HCT116 (cell line): ENCODE data around the gene CCDC116. TPM values are rescaled to one million over a fixed set of nuclear protein-coding genes. Genes with fewer than 3 reads are reported as not detected.

Experiments used
- ATAC-seq: fragments of 200-7000 bp; cut with Tn5 transposase; 2 replicates; pipeline ENCODE4 v1.9.1; 2020; ENCODE audit warnings: mild to moderate bottlenecking, moderate library complexity
- BruUV-seq: library from RNA; stranded (reverse); fragments of 400-500 nt; replicated peaks from 2 replicates; lab custom pipeline; 2021; lab: Mats Ljungman, UMichigan
- CTCF ChIA-PET: fragments of 300-600 bp; sonication (Branson Sonifier 250); formaldehyde crosslinking; loops from one replicate; lab custom pipeline; 2021; ENCODE audit warnings: antibody characterized with exemption; lab: Charles Lee
- POLR2A ChIA-PET: fragments of 300-600, 350-600 bp; sonication (Branson Sonifier 250); formaldehyde crosslinking; loops from one replicate; lab custom pipeline; 2021; ENCODE audit warnings: antibody characterized with exemption; lab: Charles Lee
- RAD21 ChIA-PET, 2 experiments: fragments of 300-600 bp; sonication (Branson Sonifier 250); formaldehyde crosslinking; loops; one replicate each; lab custom pipeline; 2023; ENCODE audit warnings: low total read pairs in 2 of 2; ENCODE audit not compliant: uncharacterized antibody in 2 of 2, unreplicated experiment in 2 of 2, low non-redundant PET in 1 of 2; lab: Charles Lee
- DNase-seq: peaks from one replicate; pipeline ENCODE4 v3.0.0-alpha.2; 2010; ENCODE audit warnings: low read depth, low spot score
- H2AFZ ChIP-seq: fragments of 200-600 bp; shearing (Covaris generic), sonication (generic); 2 replicates; pipeline ENCODE4 v1.6.1; 2017; ENCODE audit warnings: low read depth, mixed run types, mixed read lengths, antibody characterized with exemption, low read length; ENCODE audit not compliant: poor library complexity, severe bottlenecking
- H3K27ac ChIP-seq: 2 replicates; pipeline ENCODE4 v1.5.1; 2012; ENCODE audit warnings: low read depth, low read length
- H3K27me3 ChIP-seq: fragments of 200-600 bp; sonication (generic); 2 replicates; pipeline ENCODE4 v1.6.1; 2016; ENCODE audit warnings: mixed run types, low read length, mixed read lengths; ENCODE audit not compliant: insufficient read depth
- H3K36me3 ChIP-seq, 2 experiments: fragments of 200-500 bp in 1 of 2; fragments of 200-600 bp in 1 of 2; sonication (Bioruptor generic) in 1 of 2; sonication (generic) in 1 of 2; 2 replicates each; pipeline versions ENCODE4 v1.5.1 to v1.6.1; 2014 to 2016; ENCODE audit warnings: low read length in 2 of 2, inconsistent platforms in 1 of 2, mixed read lengths in 1 of 2, mixed run types in 1 of 2; ENCODE audit not compliant: insufficient read depth in 2 of 2, control insufficient read depth in 1 of 2
- H3K4me1 ChIP-seq, 2 experiments: fragments of 200-600 bp in 1 of 2; sonication (generic) in 1 of 2; 2 replicates each; pipeline versions ENCODE4 v1.5.1 to v1.6.1; 2012 to 2017; ENCODE audit warnings: low read length in 2 of 2, inconsistent platforms in 1 of 2, mild to moderate bottlenecking in 1 of 2, mixed read lengths in 1 of 2, mixed run types in 1 of 2, moderate library complexity in 1 of 2; ENCODE audit not compliant: insufficient read depth in 2 of 2, control insufficient read depth in 1 of 2
- H3K4me2 ChIP-seq: fragments of 200-600 bp; sonication (generic); 2 replicates; pipeline ENCODE4 v1.6.1; 2017; ENCODE audit warnings: mixed run types, low read length, mixed read lengths
- H3K4me3 ChIP-seq, 2 experiments: fragments of 200-600 bp in 1 of 2; sonication (generic) in 1 of 2; replicated peaks in 1 of 2; 2 replicates each; pipeline ENCODE4 v1.5.1; 2011 to 2016; ENCODE audit warnings: low read length in 2 of 2, control low read depth in 1 of 2, low read depth in 1 of 2, mild to moderate bottlenecking in 1 of 2, mixed read lengths in 1 of 2, mixed run types in 1 of 2
- H3K79me2 ChIP-seq: fragments of 200-600 bp; sonication (generic); 2 replicates; pipeline ENCODE4 v1.6.1; 2017; ENCODE audit warnings: mild to moderate bottlenecking, mixed run types, low read length, moderate library complexity, mixed read lengths; ENCODE audit not compliant: insufficient read depth
- H3K9ac ChIP-seq: fragments of 200-600 bp; sonication (generic); 2 replicates; pipeline ENCODE4 v1.6.1; 2016; ENCODE audit warnings: low read length, mixed read lengths
- H3K9me2 ChIP-seq: fragments of 200-600 bp; sonication (generic), shearing (Covaris generic); 2 replicates; pipeline ENCODE4 v1.6.1; 2017; ENCODE audit warnings: mixed run types, mild to moderate bottlenecking, moderate library complexity; ENCODE audit not compliant: insufficient read depth
- H3K9me3 ChIP-seq, 2 experiments: fragments of 200-500 bp in 1 of 2; fragments of 200-600 bp in 1 of 2; sonication (Bioruptor generic) in 1 of 2; sonication (generic) in 1 of 2; 2 replicates each; pipeline ENCODE4 v1.6.1; 2014 to 2017; ENCODE audit warnings: low read length in 2 of 2, mixed read lengths in 2 of 2, inconsistent platforms in 1 of 2, low read depth in 1 of 2, mild to moderate bottlenecking in 1 of 2, mixed run types in 1 of 2, moderate library complexity in 1 of 2; ENCODE audit not compliant: control insufficient read depth in 1 of 2, insufficient read depth in 1 of 2
- H4K20me1 ChIP-seq: fragments of 200-600 bp; sonication (generic), shearing (Covaris generic); 2 replicates; pipeline ENCODE4 v1.6.1; 2017; ENCODE audit warnings: mixed run types, mild to moderate bottlenecking, moderate library complexity; ENCODE audit not compliant: insufficient read depth
- RAD21 ChIP-seq: IDR thresholded peaks from 2 replicates; pipeline ENCODE4 v1.6.1; 2012; ENCODE audit warnings: low read depth, mild to moderate bottlenecking
- YY1 ChIP-seq: IDR thresholded peaks from 2 replicates; pipeline ENCODE4 v1.6.1; 2011; ENCODE audit warnings: low read length, low read depth, moderate library complexity, mild to moderate bottlenecking; ENCODE audit not compliant: insufficient replicate concordance; ENCODE audit errors: extremely low read depth
- ZFX ChIP-seq: fragments of 450-650 bp; IDR thresholded peaks from 2 replicates; pipeline ENCODE4 v1.6.1; 2017
- intact Hi-C: fragments of 100-400 bp; cut with micrococcal nuclease; formaldehyde crosslinking; loops from 2 replicates; pipeline ENCODE4 v1.10.0; 2022
- total RNA-seq: library from RNA; stranded (reverse); gene quantifications from one replicate; pipeline ENCODE4 v1.2.1, GENCODE V29; 2021; ENCODE audit not compliant: unreplicated experiment
- TF ChIP-seq, protein P1 (sequence below), 3 experiments: fragments of 200-600 bp in 1 of 3; sonication (generic) in 1 of 3; IDR thresholded peaks in 2 of 3; conservative IDR thresholded peaks in 1 of 3; 2 replicates each; pipeline ENCODE4 v1.5.1; 2012 to 2017; ENCODE audit warnings: low read depth in 2 of 3, low read length in 2 of 3, antibody characterized with exemption in 1 of 3, borderline replicate concordance in 1 of 3, control low read depth in 1 of 3, mild to moderate bottlenecking in 1 of 3, mixed read lengths in 1 of 3, mixed run types in 1 of 3, moderate library complexity in 1 of 3; ENCODE audit not compliant: insufficient read depth in 1 of 3

Gene CCDC116
- total RNA-seq, 1 experiment from 2014 or later = 0.66 TPM

DNA sequence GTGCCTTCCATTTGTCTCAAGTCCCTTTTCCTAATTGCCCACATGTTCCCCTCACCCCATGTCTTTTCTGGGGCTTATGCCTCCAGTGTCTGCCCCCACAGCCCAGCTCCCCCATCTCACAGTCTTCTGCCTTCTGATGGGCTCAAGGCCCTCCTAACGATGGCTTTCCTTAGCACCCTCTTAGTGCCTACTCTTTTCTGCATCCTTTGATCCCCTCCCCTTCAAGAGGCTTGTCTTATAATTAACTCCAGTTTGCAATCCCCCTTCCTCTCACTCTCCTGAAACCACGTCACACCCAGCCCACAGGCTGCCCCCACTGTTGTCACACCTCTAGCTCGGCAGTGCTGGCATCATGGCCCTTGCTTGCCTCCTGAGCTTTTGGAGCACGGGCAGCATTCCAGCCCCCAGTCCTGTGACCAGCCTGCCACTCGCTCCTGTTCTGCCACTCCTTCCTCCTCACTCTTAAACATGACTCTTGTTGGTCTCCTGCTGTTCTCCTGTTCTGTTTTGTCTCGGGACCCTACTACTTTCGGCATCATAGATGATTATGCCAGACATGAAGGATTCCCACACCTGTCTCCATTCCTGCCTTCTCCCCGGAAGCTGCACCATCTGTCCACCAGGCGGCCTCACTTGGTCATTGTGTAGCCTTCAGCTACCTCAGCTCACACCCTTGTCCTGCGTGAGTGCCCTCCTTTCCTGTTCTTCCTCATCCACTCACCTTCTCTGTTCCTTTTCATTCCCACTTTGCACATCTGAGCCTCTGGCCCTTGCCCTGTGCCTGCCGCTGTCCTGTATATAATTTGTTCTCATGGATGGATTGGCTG is 38.9 kb upstream of the CCDC116 start:
- H3K27ac ChIP-seq = no peak overlapping the region
- DNase-seq (no peak), ATAC-seq (peak; percentile 90)
- H3K4me1 ChIP-seq = no peaks in the 10 kb centered on the region
- H2AFZ ChIP-seq = no peak overlapping the region
- peaks cover 11 to 36% of the 10 kb centered on the region in 2 experiments for H3K36me3 ChIP-seq
- no peak overlapping the region for H3K4me3 ChIP-seq
- ChIA-PET POLR2A (interaction anchor here (1.0 to 1.5 kb wide), 2 partner anchors 35 to 49 kb away, joined by 3 to 4 read pairs; partner anchors contain the start of gene SDF2L1), RAD21 (no interaction called here), CTCF (interaction anchor here (1.3 to 1.8 kb wide), 2 partner anchors 49 to 53 kb away, joined by 6 to 16 read pairs; partner anchors contain the start of gene SDF2L1)
- no peaks in the 10 kb centered on the region for H3K9me2 ChIP-seq
- H4K20me1 ChIP-seq = peaks cover 24% of the 10 kb centered on the region; the same call in 1 of the 2 replicates
- TF ChIP-seq ZFX (no peak), RAD21 (peak; percentile 13; the same call in 1 of the 2 replicates), YY1 (no peak)
- TF ChIP-seq, protein P1, sequence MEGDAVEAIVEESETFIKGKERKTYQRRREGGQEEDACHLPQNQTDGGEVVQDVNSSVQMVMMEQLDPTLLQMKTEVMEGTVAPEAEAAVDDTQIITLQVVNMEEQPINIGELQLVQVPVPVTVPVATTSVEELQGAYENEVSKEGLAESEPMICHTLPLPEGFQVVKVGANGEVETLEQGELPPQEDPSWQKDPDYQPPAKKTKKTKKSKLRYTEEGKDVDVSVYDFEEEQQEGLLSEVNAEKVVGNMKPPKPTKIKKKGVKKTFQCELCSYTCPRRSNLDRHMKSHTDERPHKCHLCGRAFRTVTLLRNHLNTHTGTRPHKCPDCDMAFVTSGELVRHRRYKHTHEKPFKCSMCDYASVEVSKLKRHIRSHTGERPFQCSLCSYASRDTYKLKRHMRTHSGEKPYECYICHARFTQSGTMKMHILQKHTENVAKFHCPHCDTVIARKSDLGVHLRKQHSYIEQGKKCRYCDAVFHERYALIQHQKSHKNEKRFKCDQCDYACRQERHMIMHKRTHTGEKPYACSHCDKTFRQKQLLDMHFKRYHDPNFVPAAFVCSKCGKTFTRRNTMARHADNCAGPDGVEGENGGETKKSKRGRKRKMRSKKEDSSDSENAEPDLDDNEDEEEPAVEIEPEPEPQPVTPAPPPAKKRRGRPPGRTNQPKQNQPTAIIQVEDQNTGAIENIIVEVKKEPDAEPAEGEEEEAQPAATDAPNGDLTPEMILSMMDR (IDR thresholded peaks at IDR 0.05 in 2 of 3, conservative IDR thresholded peaks at IDR 0.05 in 1 of 3; ENCODE audit: borderline replicate concordance in 1 of 3, insufficient read depth in 1 of 3, low read depth in 2 of 3, low read length in 2 of 3) = peak; percentile 11 to 65 (median 60); a peak in 4 of 6 replicates
- intact Hi-C loops = no loop called here
- no peaks in the 10 kb centered on the region for H3K9me3 ChIP-seq
- no peak overlapping the region for H3K9ac ChIP-seq
- H3K4me2 ChIP-seq = no peak overlapping the region
- no peaks in the 10 kb centered on the region for H3K27me3 ChIP-seq
- peaks cover 100% of the 10 kb centered on the region for H3K79me2 ChIP-seq
- no TSS peak for BruUV-seq
